Right lobe of liver (tissue), 4 donors: ENCODE results near the gene LPIN2.

ENCODE experiments used
- POLR2A ChIP-seq: fragments of 450-650 bp; IDR thresholded peaks from one replicate; pipeline ENCODE4 v1.6.1; 2017; ENCODE audit warnings: antibody characterized with exemption, mild to moderate bottlenecking
- TF ChIP-seq, protein P1 (sequence below), 4 donors: fragments of 200-600 bp in 3 of 4; fragments of 450-650 bp in 1 of 4; IDR thresholded peaks; one replicate each; pipeline versions ENCODE4 v1.5.1 to v1.8.0; 2016 to 2022; ENCODE audit warnings: antibody characterized with exemption in 4 of 4, mild to moderate bottlenecking in 2 of 4
- donor health status: DM: no; HTN: no; CAD: no.
- donor health status: DM: no; HTN: no; CAD: no.
- donor health status: DM: no; HTN: yes; CAD: no.

DNA sequence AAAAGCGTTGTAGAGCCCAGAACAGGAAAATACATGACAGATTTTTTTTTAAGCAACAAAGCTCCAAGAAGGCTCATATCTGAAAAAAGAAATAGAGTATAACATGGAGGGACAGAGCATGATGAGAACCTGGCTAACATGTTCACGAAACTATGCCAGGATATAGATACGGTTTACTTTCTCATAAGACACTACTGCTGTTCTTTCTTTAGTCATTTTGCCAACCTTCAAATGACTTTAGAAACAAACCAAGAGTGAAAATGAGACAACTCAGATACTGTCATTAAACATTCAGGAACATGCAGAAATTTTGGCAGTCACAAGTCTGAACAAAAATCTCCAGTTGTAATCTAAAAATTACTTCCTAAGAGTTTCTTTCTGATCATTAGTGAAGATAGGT is 14.3 kb downstream of the LPIN2 start:
- TF ChIP-seq, protein P1, sequence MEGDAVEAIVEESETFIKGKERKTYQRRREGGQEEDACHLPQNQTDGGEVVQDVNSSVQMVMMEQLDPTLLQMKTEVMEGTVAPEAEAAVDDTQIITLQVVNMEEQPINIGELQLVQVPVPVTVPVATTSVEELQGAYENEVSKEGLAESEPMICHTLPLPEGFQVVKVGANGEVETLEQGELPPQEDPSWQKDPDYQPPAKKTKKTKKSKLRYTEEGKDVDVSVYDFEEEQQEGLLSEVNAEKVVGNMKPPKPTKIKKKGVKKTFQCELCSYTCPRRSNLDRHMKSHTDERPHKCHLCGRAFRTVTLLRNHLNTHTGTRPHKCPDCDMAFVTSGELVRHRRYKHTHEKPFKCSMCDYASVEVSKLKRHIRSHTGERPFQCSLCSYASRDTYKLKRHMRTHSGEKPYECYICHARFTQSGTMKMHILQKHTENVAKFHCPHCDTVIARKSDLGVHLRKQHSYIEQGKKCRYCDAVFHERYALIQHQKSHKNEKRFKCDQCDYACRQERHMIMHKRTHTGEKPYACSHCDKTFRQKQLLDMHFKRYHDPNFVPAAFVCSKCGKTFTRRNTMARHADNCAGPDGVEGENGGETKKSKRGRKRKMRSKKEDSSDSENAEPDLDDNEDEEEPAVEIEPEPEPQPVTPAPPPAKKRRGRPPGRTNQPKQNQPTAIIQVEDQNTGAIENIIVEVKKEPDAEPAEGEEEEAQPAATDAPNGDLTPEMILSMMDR (IDR thresholded peaks at IDR 0.05) = no peak
- TF ChIP-seq POLR2A = no peak
